ENCODE measurements around the gene LIMS1.
A peak's percentile ranks its signal among the peaks of the same experiment; 100 is the strongest.
"Not testable (repeated sequence)": the region's sequence is repeated elsewhere in the genome, so short reads cannot be mapped to it uniquely, and the experiment has no call there.

LIMS1 gene

DNA sequence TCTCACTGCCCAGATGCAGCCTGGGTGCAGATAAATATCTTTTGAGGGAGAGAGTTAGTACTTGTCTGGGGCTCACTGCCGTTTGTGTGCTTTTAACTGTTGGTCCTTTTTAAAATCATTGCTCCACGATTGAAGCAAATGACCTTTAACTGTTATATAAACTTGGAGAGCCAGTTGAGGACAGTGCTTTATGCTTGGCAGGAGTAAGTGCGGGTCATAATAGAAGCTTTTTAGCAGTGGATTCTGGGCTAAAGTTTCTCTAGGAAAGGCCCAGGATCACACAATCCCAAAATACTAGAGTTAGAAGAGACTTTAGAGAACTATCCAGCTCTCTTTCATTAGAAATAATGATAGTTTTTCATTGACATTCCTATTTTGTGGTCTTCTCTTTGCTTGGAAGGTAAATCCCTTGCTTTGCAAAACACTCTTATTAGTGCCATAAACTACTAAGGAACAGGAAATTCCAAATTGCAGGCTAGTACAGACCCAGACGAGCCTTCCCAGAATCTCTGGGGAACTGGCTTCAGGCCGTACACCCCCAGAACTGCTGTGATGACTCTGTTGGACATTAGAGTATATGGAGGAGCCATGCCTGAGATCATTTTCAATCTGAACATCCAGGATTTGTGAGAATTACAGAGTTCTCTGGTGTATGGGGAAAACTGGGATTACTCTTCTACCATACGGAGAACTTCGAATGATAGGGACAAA, 19.1 kb downstream of the LIMS1 start:
- DNase-seq: no peak

DNA sequence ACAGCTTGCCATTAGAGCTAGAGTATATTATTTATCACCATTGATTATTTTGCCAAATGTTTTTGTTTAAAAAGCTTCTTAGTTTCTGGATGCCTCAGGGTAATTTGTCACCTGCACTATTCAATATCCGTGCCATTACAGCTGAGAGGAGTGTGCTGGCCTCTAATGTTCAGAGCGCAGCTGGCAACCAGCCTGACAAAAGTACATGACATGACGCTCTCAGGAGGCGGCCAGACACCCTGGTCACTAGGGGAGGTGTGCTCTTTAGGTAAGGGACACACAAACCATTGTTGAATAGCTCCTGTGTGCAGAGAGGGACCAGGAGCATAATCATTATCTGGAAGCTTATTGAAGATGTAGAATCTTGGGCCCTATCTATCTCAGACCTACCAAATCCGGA, 20.3 kb downstream of the LIMS1 start:
- no peak for DNase-seq

DNA sequence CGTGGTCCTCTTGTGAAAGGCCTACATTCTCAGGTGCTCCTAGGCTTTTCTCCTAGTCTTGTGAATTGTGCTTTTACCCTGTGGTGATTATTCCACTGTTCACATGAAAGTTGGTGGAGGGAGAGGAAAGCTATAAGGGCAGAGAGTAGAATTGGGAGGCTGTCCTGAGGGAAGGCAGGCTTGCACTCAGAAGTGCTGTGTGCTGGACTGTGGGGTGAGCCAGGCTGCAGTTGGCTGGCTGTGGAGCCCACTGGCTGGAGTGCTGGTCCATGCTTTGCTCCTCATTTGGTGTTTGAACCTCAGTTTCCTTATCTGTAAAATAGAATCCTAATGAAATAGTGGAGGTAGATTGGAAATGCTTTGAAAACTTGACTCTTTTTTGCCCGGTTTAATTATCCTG, 21.3 kb downstream of the LIMS1 start:
- no peak for DNase-seq

DNA sequence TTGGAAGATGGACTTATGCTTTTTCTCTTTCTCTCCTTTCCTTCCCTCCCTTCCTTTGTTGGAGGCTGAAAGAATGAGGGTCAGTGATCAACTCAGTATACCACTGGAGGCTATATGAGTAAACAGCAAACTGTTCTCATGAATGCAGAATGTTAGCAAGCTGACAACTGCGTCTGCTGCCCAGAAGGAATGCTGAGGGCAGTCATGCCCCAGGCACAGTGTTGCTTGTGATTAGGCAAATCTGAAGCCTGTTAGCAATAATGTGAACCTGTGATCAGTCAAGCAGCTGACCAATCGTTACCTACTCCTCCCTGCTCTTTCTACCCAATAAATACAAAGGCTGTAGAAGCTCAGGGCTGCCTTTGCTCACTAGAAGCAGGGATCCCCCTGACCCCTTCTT, 22.3 kb downstream of the LIMS1 start:
- DNase-seq: not testable (repeated sequence)

DNA sequence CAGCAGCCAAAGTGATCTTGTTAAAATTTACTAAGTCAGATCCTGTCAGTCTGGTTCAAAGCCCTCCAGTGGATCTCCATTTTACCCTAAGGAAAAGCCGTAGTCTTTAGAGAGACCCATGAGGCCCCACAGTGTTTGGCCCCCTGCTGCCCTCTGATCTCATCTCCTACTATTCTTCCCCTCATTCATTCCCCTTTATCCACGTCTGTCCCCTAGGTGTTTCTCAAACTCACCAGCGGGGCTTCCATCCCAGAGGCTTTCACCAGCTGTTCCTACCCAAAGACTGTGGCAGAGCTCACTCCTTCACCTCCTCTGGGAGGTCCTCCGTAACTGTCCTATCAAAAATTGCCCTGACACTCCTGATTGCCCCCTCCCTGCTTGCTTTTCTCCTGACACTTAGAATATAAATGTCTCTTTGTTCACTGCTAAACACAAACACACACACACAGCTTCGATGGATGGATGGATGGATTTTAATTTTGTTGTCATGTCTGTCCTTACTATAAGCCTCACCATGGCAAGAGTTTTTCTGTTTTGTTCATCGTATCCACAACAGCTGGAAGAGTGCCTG, 26.1 kb downstream of the LIMS1 start:
- no peak for DNase-seq

DNA sequence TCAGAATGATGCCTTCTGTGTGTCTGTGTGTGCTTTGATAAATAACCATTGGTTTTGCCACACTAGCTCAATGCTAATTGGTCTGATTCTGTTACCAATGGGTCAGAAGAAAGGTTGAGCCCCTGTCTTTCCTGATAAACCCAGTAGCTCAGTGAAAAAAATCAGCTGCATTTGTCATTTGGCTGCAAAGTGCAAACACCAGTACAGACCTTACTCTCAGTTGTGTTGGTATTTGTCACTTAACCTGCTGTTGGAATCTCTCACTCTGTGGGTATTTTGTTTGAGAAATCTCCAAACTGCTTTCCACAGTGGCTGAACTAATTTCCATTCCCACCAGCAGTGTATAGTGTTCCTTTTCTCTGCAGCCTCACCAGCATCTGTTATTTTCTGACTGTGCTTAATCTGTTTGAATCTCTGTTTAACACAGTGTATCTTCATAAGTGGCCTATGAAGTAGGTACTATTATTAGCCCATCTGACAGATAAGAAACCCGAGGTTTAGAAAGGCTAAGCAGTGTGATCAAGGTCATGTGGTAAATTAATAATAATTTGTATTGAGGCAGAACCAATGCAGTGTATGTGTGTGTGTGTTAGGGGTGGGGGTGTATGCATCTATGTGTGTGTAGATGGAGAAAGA, 26.7 kb downstream of the LIMS1 start:
- DNase-seq: no peak

DNA sequence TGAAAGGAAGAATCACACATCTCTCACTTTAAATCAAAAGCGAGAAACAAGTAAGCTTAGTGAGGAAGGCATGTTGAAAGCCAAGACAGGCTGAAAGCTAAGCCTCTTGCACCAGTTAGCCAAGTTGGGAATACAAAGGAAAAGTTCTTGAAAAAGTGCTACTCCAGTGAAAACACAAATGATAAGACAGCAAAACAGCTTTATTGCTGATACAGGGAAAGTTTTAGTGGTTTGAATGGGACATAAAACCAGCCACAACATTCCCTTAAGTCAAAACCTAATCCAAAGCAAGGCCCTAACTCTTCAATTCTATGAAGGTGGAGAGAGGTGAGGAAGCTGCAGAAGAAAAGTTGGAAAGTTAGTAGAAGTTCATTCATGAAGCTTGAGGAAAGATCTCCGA, 28.0 kb downstream of the LIMS1 start:
- no peak for DNase-seq

DNA sequence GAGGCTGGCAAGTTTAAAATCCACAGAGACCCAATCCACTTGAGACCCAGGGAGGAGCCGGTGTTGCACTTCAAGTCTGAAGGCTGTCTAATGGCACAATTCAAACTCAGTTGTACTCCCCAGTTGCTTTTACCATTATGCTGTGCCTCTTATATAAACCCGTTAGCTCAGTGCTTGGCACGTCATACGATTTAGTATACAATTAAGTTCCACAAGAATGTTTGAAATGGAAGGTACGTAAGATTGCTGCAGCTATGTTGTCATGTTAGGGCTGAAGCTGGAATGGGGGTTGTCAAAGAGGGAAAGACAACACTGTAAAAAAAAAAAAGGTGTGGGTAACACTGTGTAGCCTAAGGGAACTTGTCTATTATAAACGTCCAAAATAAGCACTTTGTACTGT, 30.2 kb downstream of the LIMS1 start:
- DNase-seq: no peak

DNA sequence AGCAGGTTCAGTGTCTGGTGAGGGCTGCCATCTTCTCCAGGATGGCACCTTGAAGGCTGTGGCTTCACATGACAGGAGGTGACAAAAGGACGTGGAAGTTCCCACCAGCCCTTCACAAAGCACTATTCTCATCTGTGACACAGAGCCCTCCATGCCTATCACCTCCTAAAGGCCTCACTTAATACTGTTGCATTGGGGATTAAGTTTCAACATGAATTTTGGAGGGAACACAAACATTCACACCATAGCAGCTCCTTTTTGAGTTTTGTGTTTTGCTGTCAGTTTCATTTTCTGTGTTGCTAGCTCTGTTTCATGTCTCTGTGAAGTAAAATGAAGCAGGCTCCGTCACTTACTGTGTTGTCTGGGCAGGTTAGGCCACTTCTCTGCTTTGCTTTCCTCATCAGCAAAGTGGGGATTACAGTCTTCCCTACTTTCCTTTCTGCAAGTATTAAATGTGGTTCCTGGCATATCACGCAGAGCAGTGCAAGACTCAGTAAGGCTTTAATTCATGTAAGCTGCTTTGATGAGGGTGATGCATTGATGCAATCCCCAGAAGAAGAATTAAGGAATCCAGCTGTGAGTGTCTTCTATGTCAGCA, 31.6 kb downstream of the LIMS1 start:
- no peak for DNase-seq

DNA sequence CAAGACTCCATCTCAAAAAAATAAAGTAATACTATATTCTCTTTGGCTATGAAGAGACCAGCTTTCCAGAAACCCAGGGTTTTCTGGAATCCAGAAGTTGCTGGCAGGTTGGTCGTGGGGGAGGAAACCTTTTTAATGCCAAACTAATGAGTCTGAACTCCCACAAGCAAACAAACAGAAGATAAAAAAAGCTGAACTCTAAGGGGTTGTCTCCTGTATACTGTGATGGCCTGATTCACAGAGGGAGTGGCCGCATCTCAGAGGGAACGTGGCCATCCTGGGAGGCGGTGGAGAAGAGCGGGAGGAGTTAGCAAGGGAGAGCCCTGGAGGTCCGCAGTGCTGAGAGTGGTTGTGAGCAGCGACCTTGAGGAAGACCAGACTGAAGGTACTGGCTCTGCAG, 36.1 kb downstream of the LIMS1 start:
- no peak for DNase-seq

DNA sequence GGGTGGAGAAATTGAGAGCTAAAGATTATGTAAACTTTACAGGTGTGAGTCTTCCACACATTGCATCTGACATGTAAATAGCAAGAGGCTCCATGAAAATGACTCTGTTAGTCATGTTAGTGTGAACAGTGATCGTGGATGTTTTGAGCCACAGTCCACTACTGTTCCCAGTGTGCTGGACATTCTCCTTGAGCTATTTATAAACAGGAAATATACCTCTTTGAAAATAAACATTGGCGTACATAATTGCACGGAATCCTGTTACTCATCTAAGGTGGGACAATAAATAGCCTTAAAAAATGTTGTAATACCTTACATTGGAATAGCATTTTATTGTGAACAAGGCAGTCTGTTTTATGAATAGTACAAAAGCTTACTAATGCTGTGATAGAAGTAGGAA, 37.0 kb downstream of the LIMS1 start:
- DNase-seq: no peak

DNA sequence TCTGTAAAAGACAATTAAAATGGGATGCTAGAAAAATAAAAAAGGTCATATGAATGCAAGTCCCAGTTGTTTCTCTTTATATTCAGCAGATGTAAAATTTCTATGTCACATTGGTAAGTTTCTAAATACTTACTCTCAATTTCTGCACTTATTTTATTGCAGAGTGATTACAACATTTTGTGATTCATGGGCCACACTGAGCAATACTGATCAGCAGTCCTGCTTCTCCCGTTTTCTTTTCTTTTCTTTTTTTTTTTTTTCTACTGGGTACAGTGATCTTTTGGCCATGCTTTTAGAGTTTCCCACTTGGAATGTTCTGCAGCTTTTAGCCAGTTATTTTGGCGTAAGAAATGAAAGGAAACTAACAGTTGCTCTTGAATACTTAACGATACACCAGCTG, 38.8 kb downstream of the LIMS1 start:
- no peak for DNase-seq

DNA sequence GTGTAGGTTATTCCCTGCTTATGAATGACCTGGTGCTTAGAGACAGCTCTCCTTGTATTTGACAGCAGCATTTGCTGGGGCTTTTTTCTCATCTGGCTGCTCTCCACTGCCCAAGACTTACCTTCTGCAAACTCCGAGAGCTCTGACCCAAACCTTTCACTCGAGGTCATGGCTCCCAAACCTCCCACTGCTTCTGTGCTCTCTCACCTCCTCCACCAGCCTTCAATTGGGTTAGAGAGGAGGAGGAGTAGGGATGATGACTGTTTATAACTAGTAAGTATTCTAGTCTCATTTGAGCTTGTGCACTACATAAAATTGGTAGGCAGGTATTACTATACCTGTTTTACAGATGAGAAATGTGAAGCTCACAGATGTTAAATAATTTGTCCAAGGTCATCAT, 40.1 kb downstream of the LIMS1 start:
- no peak for DNase-seq

DNA sequence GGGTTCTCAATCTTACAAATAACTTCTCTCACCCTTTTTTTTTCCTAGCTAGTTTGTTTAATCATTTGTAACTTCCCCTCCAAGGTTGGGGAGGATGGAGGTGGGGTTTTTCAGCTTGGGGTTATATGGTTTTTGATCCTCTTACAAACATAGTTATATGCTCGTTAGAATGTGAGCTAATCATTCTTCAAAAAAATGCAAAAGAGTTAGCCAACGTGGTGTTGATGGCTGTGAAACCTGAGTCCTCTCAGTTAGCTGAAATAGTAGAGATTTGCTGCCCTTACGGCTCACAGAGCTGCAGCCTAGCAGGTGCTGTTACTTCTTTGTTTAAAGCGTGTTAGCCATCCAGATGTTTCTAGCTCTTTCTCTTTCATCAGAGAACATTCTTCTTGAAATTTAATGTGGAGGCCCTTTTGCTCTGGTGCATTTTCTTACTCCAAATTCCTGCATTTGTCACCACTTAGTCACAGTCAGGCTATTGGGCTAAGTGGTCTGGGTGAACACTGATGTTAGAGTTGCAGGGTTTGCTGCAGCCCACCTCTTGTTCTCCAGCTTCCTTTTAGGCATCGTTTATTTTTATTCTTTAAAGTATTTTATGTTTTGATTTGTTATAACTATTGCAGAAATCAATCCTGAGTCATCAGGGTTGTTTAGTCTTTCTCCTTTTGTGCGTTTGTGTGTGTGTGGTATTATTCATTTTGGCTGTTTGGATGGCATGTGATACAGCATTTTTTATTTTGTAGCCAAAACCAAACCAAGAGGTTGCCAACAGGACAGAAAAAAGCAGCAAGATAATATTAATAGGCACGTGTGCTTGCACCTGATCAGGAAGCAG, 41.1 kb downstream of the LIMS1 start:
- DNase-seq: no peak

DNA sequence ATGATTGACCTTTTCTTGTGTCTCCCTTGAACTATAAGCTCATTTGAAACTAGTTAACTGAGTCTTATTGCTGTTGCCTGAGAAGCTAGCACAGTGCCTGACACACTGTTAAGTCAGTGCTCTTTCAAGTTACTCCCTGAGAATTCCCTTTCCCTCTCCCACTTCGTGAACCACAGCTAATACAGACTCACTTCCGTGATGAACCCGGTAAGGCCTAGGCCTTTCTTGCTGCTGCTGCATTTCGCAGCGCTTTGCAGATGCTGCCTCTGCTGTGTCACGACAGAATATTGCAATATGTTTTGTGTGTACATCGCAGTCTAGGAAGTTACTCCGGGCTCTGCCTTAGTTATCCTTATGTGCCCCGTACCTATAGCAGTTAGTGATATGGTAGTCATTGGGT, 42.8 kb downstream of the LIMS1 start:
- no peak for DNase-seq

DNA sequence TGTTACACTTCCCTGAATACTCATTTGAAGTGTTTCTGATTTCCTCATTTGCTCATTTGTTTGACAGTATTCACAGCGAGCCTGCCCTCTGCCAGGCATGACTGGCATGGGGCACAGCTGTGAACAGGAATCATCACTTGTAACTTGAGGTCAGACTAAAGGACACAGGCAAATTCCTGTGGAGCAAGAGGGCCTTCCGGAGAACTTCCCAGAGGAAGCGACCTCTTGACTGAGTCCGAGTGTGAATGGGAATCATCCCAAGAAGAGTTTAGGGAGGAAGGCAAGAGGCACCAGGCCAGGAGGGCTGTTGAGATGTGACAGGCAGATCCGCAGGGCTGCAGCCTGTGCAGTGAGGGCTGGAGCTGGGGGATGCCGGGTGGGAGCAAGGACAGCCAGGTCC, 45.4 kb downstream of the LIMS1 start:
- DNase-seq: no peak

DNA sequence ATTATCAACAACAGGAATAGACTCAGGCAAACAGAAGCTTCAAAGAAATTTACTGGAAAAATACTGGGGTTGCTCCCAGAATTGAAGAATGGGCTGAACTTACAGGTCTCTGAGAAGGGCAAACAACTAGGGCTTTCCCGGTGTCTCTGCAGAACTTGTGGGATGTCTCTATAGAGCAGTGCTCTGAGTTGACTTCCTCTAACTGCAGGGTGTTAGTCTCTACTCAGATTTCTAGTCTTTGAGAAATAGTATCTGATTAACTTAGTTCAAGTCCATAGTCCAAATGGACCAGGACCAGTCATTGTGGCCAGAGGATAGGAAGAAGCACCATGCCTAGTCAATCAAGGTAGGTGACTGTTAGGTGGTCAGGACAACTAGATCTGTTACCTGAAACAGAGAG, 45.8 kb downstream of the LIMS1 start:
- no peak for DNase-seq

DNA sequence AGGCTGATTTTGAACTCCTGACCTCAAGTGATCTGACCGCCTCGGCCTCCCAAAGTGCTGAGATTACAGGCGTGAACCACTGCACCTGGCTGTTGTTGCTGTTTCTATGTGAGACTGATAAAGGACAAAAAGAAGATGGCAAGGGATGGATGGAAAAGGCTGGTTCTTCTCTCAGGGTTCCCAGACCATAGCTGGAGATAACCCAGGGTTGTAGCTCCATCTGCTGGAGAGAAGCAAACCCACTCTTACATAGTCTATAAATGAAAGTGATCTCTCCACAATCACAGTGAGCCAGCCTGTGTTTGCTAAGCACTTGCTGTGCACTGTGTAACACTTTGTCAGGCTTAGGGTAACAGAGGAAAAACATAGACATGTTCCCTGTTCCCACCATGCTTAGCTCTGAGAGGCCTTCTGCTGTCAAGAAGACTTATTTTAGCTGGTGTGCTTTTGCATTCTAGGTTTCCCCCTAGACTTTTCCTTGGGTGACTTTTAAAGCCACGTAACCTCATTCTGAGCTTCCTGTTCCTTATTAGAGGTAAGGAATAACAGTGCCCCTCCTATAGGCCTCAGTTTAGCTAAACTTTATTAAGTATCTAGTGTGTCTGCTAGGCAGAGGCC, 49.7 kb downstream of the LIMS1 start:
- DNase-seq: peak; percentile 48

DNA sequence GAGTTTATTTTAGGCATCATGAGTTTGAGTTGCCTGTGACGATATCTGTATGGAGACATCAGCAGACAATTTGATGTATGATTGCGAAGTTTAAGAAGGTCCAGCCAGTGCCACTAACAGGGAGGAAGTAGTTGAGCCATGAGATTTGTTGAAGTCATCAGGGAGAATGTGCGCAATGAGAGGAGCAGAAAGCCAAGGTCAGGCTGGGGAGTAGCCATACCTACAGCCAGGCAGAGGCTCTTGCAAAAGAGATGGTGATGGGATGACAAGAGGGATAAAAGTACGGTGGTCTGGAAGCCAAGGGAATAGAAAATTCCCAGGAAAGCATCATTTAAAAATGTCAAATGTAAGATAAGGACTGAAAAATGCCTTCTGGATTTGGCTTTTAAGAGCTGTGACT, 51.2 kb downstream of the LIMS1 start:
- no peak for DNase-seq

DNA sequence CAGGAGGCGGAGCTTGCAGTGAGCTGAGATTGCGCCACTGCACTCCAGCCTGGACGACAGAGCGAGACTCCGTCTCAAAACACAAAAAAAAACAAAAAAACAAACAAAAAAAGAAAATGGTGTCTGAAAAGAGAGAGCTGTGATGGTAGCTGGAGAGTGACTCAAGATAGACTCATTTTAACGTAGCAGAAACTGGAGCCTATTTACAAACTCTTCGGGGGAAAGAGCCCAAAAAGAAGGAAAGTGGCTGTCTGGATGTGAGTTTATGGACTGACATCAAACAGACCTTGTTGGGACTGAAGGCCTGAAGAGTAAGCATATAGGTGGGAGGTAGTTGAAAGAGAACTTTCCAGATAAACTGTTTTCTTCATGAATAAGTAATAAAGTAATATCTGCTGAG, 51.8 kb downstream of the LIMS1 start:
- no peak for DNase-seq

DNA sequence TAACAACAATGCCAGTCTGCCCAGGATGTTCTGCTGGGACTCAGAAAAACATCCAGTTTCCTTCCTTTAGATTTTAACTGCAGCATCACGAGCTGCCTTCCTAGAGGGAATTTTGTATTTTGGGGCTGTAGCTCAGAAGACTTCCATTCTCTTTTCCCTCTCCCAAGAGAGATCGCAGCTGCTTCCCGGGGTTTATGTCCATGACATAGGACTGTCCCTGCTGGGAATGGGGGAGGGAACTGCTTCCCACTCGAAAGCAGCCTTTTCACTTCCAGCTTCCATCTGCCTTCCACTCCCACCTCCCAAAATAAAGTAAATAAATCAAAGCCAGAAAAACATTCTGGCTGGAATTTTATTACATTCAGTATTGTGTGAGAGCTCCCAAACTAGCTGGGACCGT, 52.4 kb downstream of the LIMS1 start:
- no peak for DNase-seq

DNA sequence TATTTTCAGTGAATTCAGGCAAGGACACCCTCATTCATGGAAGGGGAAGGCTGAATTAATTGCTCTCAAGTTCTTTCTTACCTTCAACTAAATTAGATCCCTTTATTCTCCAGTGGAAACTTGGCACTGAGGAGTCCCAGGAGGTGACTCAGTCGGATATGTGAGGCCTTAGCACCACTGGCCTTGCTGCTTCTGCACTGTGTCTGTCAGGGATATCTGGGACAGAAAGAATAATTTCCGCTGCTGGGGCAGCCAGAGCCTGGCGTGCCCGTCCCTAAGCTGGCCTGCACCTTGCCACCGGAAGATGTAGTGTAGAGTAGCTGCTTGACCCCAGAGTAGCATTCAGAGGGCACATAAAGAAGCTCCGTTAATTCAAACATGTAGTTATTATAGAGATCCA, 53.4 kb downstream of the LIMS1 start:
- DNase-seq: no peak

DNA sequence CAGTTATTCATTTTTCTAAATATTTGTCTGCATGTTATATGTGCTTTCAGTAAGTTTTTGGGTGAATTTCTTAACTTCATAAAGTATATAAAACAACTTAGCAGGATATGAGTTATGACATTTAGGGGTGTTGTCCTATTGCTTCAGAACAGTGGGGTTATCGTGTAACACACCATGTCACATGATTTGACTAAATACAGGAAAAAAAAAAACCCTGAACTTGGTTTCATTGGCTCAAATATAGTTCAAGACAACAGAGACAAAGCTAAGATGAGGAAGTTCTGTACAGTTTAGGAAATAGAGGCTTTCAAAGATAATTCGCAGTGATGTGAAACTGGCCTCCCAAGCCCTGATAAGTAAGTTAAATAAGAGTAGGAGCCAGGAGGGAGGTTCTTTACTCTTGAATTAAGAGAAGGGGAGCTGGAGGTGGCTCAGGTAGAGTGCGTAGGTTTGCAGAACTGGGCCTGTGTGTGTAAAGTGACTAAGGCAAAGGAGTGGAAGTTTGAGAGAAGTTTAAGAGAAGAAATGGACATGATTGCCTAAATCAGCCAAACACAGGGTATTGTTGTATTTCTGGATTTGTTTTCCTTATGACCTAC, 53.9 kb downstream of the LIMS1 start:
- DNase-seq: no peak

Data from NCI-H510A (cell line).